Measurements from ENCODE around the gene TRAIP.

GRCh38 chr3:49867871-49868321 is 11.5 kb upstream of the TRAIP start:
- TF ChIP-seq CTCF (IDR thresholded peaks at IDR 0.05) (no peak), TCF7L2 (IDR thresholded peaks at IDR 0.05; ENCODE audit: low read depth, low read length) (no peak)

All from Panc1 (cell line).